Measurements from ENCODE around the gene KRTAP10-9.
"Not testable (repeated sequence)": the region's sequence is repeated elsewhere in the genome, so short reads cannot be mapped to it uniquely, and the experiment has no call there.

KRTAP10-9 gene

DNA sequence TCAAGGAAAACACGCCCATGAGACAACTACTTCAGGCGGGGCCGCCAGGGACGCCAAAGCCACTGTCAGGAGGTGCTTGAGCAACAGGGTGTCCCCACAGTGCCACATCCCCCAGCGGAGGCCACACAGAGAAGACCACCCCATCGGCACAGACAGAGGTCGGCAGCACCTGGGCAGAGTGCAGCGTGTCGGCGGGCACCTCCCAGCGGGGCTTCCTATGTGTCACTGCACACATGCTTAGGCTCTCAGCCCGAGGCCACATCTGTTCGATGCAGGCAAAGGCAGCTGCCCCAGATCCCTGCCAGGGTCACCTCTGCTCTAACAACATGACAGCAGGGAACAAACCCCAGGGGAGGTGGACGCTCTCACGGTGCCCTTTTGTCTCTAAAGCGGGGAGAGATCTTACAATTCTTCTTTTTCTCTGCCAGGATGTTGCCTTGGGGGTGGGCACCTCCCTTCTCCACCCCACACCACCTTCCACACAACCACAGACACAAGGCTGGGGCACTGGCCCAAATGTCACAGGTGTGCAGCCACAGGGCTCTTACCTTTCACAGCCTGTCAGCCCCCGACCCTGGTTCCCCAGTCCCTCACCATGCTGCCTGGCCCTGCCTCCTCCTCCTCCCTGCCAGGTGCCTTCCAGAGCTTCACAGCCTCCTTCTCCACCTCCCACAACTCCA is 10.8 kb upstream of the KRTAP10-9 start:
- no peak for DNase-seq (ENCODE audit: low spot score)

GRCh38 chr21:44616591-44616926 is 10.3 kb upstream of the KRTAP10-9 start:
- DNase-seq (ENCODE audit: low spot score): no peak

- no peak for DNase-seq (ENCODE audit: low spot score)
These were observed 9.8 kb upstream of the KRTAP10-9 start for GRCh38 chr21:44617071-44617501.

DNA sequence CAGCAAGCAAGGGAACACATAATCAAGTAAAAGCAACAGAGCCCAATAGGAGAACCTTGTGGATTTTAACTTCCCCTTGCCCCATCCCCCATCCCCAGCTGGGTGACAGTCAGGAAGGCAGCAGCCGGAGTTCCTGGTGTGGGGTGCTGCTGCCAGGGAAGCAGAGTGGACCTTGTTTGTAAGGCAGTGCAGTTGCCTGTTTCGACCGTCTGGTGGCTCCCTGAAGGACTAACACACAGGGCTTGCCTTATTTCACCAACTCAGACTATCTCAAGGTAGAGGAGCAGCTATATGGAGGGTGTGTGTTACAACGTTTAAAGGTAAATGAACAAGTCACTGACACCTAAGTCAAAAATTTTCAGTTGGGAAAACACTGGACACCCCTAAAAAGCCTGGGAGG is 8.4 kb upstream of the KRTAP10-9 start:
- DNase-seq (ENCODE audit: low spot score): no peak

DNA sequence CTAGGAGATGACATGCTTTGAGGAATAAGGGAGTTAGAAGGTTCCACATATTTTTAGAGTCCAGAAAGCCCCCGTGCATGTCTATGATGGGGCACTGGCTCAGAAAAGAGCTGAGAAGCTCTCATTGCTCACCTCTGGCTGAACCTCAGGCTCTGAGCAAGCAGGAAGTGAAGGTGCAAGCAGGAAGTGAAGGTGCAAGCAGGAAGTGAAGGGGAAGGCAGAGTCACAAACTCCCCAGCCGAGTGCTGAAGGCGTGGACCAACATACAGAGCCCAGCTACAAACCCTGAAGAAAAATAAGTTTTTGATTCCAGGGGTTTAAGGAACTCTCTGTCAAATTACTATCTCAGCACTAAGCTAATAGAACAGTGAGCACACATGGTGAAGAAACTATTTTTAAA is 8.0 kb upstream of the KRTAP10-9 start:
- no peak for DNase-seq (ENCODE audit: low spot score)

- no peak for DNase-seq (ENCODE audit: low spot score)
These were observed 7.0 kb upstream of the KRTAP10-9 start for GRCh38 chr21:44619886-44620285.

DNA sequence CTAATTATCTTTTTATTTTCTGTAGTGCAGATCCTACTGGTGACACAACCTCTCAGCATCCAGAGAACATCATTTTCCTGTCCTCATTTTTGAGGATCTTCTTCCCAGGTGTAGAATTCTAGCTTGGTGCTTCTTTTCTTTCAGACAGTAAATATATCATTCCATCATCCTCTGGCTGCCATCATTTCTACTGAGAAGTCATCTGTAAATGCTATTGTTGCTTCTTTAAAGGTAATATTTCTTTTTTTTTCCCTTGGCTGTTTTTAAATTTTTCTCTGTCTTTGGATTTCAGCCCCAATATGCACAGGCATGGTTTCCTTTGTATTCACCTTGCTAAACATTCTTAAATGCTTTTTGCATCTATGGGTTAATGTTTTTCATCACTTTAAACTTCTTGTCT is 3.3 kb upstream of the KRTAP10-9 start:
- DNase-seq (ENCODE audit: low spot score): no peak

GRCh38 chr21:44625756-44626155 is 1.1 kb upstream of the KRTAP10-9 start:
- DNase-seq (ENCODE audit: low spot score): no peak

DNA sequence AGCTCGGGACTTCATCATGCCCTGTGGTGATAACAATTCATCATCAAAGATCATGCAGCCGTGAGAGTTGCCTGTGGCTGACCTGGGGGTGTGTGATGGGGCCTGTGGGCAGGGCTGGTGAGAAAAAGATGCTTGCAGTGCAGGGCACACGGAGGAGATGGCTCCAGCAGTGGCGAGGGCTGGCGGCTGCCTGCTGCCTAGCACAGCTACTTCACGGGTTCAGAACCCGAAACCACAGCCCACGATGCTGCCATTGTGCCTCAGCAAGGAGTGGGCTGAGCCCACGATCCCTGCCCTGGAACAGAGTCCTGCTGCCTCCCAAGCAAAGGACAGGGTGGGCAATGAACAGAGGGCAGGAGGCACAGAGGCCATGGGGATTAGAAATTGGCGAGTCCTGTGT is 631 bp upstream of the KRTAP10-9 start:
- DNase-seq (ENCODE audit: low spot score): no peak

GRCh38 chr21:44627181-44627822 is 409 bp downstream of the KRTAP10-9 start:
- DNase-seq (ENCODE audit: low spot score): not testable (repeated sequence)

DNA sequence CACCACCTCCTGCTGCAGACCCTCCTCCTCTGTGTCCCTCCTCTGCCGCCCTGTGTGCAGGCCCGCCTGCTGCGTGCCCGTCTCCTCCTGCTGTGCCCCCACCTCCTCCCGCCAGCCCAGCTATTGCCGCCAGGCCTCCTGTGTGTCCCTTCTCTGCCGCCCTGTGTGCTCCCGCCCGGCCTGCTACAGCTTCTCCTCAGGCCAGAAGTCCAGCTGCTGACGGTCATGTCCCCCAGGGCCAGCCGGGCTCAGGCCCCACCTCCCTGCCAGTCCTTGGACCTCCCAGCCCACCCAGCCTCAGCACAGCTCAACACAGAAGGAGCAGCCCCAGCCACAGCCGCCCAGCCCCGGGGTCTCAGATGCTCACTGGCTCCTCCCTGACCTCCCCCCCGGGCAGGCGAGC is 939 bp downstream of the KRTAP10-9 start:
- DNase-seq (ENCODE audit: low spot score): not testable (repeated sequence)

DNA sequence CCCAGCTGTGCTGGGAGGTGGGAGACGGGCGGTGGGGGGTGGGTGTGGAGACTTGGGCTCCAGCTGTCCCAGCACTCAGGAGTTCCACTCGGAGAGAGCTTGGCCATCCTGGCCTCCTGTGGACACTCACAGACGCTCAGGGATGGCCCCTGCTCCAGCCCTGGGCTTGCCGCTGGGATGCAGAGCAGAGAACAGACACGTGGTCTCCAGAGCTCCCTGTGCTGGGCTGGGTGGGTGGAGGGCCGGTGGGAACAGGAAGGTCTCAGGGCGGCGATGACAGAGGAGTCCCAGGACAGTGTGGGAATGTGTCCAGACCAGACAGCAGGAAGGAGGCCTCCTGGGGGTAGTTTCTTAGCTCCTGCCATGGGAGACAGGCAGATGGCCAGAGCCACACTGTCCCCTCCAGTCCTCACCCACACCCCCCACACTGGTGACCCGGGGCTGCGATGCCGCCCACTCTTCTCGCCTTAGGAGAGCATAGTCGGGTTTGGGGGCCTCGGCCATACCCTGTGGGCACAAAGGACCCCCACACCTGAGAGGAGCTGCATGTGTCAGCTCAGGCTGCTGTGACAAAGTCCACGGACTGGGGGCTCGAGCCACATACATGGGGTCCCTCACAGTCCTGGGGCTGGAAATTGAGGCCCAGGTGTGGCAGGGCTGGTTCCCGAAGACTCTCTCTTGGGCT is 2.0 kb downstream of the KRTAP10-9 start:
- DNase-seq (ENCODE audit: low spot score): no peak

- DNase-seq (ENCODE audit: low spot score): no peak
These were observed 3.5 kb downstream of the KRTAP10-9 start for GRCh38 chr21:44630440-44630839.

DNA sequence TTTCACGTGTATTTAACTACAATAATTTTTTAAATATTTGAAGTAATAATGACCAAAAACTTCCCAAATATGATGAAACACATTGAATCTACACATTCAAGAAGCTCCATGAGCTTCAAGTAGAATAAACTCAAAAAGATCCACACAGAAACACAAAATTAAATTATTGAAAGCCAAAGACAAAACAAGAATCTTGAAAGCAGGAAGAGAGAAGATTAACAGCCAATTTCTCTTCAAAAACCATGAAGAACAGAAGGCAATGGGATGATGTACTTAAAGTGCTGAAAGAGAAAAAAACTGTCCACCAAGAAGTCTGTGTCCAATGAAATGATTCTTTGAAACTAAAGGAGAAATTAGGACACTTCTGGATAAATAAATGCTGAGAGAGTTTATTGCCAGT is 5.2 kb downstream of the KRTAP10-9 start:
- DNase-seq (ENCODE audit: low spot score): no peak

- DNase-seq (ENCODE audit: low spot score): no peak
These were observed 9.5 kb downstream of the KRTAP10-9 start for GRCh38 chr21:44636209-44637017.

GRCh38 chr21:44637018-44637850 is 10.3 kb downstream of the KRTAP10-9 start, which contains the start of gene KRTAP10-10:
TSS of gene KRTAP10-10 (plus strand) at chr21:44637356. CDS start at chr21:44637418, 62 bp downstream.
- DNase-seq (ENCODE audit: low spot score): no peak

- not testable (repeated sequence) for DNase-seq (ENCODE audit: low spot score)
These were observed 11.0 kb downstream of the KRTAP10-9 start for GRCh38 chr21:44637851-44638348.

- not testable (repeated sequence) for DNase-seq (ENCODE audit: low spot score)
These were observed 11.8 kb downstream of the KRTAP10-9 start for GRCh38 chr21:44638506-44639330.

DNA sequence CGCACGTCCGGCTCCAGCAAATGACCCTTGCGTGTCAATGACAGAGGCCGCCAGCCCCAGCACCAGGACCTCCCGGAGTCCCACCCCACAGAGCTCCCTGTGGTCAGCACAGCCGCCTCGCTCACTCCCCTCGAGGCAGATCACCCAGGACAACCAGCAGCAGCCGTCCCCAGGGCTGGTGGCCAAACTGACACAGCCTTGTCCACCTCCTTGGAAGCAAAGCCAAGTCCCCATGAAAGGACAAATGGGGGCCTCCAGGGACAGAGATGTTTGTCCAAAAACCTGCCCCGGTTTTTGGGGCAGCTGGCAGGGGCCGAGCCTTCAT is 12.4 kb downstream of the KRTAP10-9 start:
- no peak for DNase-seq (ENCODE audit: low spot score)

GRCh38 chr21:44640761-44641160 is 13.9 kb downstream of the KRTAP10-9 start:
- DNase-seq (ENCODE audit: low spot score): no peak

Measured in hematopoietic multipotent progenitor cell treated with erythropoietin and hydrocortisone succinate and interleukin-3 and kit ligand, for 15 days (in vitro differentiated cells).